GM20000 (cell line): ENCODE data around the gene SH3D19.

Experiments used
- DNase-seq: peaks from one replicate; pipeline ENCODE4 v3.0.0; 2012; ENCODE audit warnings: low spot score
- CTCF ChIP-seq: IDR thresholded peaks from 2 replicates; pipeline ENCODE4 v1.5.1; 2012; ENCODE audit warnings: mild to moderate bottlenecking, control low read depth; ENCODE audit errors: extremely low read depth, missing control alignments

Gene SH3D19

GRCh38 chr4:151355155-151355554, 29.8 kb upstream of the SH3D19 start:
- TF ChIP-seq CTCF: no peak
- no peak for DNase-seq

GRCh38 chr4:151347490-151348235, 22.3 kb upstream of the SH3D19 start:
- DNase-seq: no peak
- TF ChIP-seq CTCF: no peak

GRCh38 chr4:151344948-151345347, 19.5 kb upstream of the SH3D19 start:
- DNase-seq: no peak
- no peak for TF ChIP-seq CTCF

GRCh38 chr4:151340751-151341385, 15.5 kb upstream of the SH3D19 start:
- TF ChIP-seq CTCF: no peak
- no peak for DNase-seq

- DNase-seq: no peak
Measured at GRCh38 chr4:151339467-151339866, 14.1 kb upstream of the SH3D19 start.

GRCh38 chr4:151331276-151332042, 6.1 kb upstream of the SH3D19 start:
- DNase-seq: no peak
- TF ChIP-seq CTCF: no peak

More at GRCh38 chr4:151339467-151339866, 14.1 kb upstream of the SH3D19 start:
- no peak for TF ChIP-seq CTCF
